Amniotic epithelial cell (primary cell): ENCODE measurements around the gene PDE11A.
"Not testable (repeated sequence)": the region's sequence is repeated elsewhere in the genome, so short reads cannot be mapped to it uniquely, and the experiment has no call there.

Experiments used
- DNase-seq: peaks from one replicate; pipeline ENCODE4 v3.0.0-alpha.2; 2010; ENCODE audit warnings: low read depth

PDE11A gene

DNA sequence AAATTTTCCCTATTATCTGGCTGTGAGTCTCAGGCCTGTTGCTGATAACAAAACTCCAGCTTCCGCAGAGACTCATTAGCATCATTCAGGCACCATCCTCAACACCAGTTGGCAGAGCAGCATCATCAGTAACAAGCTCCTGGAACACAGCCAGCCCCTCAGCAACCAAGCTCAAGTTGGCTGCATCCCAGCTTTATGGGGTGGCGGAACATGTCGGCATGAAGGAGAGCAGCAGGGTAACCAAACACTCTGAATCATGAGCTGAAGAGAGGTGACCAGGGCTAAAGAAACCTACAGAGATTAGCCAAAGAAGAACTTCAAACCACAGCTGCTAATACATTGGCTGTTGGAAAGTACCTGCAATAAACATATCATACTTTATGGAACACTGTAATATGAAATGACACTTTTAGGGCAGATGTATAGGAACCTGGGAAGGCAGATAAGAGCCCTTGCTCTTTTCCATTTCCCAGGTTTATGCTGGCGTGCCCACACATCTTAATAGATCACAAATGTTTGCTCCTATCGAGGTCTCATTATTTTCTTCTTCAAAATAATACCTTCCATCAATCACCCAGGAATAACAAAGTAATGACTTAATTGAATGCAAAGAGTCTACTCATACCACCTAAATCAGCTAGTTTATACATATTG, 63.8 kb downstream of the PDE11A start:
- DNase-seq: peak; percentile 79

DNA sequence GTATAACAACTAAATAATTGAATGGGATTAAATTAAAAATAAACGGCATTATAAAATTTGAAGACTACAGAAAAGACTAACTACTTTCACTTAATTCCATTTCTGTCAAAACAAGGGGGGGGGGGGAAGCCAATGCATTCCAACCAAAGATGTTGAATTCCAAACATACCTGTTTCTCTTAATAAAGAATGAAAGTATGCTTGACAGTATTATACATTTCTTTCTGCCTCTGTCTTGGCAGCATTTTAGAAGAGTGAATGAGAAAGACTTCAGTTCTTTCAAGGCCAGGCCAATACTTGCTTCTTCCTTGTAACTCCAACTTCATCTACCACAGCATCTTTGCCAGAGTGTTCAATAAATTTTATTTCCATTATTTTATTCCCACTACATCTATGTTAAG, 65.9 kb downstream of the PDE11A start:
- DNase-seq: peak; percentile 3

DNA sequence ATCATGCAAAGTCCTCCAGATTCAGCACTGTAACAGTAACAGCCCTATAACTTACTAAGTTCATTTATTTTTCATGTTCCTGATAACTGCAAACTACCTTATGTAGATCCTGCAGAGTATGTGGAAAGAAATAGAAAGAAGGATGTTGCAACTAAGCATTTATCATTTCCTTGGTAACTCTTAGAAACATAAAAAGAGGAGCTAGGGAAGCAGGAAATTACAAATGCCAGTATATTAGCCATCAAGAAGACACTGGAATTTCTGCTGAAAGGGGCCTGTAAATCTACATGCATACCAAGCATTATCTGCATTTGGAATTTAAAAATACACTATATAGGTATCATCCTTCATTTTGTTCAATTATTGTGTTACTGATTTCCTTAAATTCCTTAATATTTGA, 66.8 kb downstream of the PDE11A start:
- DNase-seq: peak; percentile 67

DNA sequence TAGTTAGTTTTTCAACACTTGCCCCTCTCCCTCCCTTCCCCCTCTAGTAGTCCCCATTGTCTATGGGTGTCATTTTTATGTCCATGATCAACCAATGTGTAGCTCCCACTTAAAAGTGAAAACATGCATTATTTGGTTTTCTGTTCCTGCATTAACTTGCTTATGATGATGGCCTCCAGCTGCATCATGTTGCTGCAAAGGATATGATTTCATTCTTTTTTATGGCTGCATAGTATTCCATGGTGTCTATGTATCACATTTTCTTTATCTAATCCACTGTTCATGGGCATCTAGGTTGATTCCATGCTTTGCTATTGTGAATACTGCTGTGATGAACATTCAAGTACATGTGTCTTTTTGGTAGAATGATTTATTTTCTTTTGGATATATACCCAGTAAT, 70.5 kb downstream of the PDE11A start:
- no peak for DNase-seq

DNA sequence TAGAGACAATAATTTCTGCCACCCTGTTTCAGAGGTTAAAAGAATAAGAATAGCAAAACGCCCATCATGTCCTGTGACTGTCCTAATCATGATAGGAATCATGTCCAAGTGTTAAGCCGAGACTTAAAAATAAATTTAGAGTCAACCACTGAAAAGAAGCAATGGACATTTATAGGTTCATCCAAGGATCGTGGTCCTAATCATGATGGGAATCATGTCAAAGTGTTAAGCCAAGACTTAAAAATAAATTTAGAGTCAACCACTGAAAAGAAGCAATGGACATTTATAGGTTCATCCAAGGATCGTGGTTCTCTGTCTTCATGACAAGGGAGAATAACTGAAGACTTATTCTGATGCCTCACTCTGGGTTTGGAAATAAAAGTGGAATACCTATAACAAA, 73.6 kb downstream of the PDE11A start:
- DNase-seq: no peak

DNA sequence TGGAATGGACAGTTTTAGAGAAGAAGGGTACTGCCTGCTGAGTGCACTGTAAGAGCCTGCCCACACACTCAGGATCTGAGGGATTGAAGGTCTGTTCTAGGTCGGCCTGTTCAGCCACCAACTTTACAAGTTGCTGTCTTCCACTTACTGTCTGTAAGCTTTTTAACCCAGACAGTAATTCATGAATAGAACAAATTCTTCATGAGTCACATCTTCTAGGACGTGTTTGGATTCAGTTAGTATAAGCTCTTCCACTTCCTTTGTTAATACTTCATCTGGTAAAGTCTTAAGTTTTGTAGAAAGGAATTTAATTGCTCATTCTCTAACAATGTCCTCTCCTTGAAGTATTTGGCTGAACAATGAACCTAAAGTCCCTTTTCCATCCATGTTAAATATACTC, 74.6 kb downstream of the PDE11A start:
- DNase-seq: peak; percentile 76

DNA sequence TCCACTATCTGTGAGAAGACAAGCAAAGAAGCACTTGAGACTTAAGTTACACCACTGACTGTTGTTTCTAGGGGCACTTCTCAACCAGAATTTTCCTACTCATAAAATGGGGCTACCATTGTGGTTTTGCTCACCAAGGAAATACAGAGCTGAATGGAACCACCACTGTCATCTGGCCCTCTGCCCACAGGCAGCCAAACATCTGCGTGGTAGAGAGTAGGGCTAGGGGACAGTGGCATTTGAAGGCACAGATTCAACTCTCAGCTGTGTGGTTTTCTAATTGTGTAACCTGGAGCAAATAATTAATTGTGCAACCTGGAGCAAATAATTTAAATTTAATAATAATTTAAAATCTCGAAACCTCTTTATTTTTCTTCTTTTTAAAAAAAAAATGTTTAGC, 79.6 kb downstream of the PDE11A start:
- no peak for DNase-seq

DNA sequence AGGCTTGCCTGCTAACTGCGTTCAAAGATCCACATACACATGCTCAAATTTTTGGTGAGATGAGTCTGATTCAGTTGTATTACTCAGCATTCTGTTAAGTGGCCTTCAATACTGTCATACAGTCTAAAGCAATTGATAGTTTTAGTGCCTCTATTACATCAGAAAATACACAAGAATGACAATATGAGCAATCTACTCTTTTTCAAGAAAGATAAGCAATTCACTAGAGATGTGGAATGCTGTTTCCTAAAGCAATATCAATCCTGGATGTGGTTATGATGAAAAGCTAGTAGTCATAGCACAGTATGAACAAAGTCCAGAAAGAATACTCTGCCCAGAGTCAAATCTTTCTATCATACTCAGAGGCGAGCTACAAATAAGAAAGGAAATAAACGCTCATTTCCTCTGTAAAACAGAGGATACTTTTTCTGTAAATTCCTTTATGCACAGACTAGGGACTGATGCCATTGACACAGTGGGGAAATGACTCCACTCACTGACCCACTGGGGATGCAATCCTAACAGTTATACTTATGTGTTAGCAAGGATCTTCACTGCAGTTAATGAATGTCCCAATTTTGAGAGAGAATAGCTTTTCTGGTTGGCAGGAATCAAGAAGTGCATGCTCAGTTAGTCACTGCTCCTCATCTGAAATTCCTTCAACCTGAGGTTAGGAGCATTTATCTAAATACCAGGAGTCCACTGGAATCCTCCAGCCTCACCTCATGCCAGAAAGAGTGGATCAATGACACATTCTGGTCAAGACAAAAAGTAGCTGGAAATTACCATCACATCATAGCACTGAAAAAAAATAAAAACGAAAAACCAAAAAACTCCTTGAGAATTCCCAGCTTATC, 83.3 kb downstream of the PDE11A start:
- peak; percentile 37 for DNase-seq

DNA sequence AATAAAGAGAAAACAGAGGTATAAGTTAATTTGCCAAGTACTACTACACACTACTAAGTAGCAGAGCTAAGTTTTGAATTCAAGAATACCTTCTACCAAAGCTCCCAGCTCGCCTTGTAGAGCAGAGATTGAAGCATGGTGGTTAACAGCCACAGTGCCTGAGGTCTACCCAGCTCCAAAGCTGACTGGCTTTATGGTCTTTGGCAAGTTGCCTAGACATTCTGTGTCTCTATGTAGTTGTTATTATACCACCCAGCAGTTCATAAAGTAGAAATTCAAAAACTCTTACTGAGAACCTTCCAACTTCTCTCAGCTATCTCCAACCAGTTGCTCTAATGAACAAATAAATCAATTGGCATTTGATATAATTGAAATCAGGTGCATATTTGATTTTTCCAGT, 87.8 kb downstream of the PDE11A start:
- DNase-seq: peak; percentile 24

DNA sequence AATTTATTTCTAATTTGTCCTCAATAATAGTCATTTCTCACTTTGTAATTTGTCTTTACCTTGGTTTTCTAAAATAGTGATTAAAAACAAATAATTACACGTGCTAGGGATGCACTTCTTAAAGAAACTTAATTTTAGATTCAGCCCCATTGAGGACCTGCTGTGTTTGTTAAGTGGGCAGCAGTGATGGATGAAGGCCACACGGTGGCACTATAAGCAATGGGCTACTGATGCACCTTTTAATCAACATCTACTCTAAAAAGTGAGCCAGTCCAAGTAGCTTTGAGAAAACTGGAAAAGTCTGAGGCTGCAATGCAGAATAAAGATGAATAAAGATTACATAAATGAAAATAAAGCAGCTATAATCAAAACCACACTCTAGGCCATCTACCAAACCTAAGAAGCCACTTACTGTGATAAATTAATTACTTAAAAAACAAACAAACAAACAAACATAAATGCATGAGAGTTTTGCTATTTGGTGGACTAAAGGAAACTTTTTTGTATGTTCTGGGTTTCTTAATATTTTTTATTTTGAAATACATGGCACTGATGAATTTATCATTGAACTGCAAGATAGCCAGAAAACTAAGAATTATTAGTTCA, 89.3 kb downstream of the PDE11A start:
- peak; percentile 63 for DNase-seq

DNA sequence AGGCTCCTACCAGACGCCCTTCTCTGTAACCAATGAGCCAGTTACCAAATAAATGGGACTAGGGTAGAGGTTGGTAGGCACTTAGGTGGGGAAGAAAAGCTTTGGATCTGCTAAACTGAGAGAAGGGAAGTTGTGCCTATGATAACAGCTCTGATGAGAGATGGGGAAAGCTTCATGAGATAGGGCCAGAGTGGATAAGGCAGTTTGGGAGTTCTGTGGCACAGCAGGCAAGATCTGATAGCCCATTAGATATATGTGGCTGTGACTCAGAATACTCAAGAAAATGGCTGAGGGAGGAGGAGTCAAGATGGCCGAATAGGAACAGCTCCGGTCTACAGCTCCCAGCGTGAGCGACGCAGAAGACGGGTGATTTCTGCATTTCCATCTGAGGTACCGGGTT, 99.8 kb downstream of the PDE11A start:
- no peak for DNase-seq

DNA sequence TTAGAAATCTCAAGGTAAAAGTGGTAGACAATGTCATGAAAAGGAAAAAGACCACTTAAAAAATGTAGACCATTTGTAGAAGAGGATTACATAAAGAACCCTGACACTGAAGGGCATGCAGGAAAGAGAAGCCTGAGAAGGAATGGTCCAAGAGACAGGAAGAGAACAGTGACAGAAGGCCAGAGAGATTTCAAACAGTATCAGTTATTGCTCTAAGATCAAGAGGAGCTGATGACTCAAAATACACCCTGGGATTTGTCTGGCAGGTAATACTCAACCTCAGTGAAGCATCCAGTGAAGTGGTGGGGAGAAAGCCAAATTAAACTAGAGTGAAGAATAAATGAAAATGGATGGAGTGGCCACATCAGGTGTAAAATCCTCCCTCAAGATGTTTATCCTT, 100.5 kb downstream of the PDE11A start:
- DNase-seq: no peak

DNA sequence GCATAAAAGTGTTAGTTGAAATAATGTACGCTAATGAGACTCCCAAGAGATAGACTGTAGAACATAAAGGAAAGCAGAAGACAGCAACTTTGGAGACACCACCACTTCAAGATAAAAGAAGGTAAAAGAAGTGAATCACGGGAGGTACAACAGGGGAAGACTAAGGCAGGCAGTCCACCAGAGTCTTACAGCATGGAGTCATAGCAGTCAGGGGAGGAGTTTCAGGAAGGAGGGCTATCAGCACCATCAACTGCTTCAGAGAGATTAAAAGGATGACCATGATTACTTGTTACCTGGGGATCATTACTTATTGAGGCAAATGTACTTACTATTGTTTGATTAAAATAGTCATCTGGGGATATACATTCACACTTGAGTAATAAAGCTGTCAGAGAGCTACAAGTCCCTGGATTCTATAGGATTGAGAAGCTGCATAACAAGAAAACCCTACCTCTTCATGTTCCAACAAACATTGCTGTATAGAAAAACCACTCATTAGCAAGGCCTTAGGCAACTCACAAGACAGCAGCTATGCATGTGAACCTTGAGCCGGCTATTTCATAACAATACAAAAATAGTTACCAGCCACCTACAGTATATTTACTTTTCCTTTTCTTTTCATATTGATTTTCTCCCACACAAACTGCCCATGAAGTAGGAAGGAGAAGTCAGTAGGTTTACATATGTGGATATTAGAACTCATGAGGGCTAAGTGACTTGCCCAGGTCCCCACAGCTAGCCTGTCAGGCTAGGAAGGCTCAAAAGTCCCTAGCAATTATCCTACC, 101.7 kb downstream of the PDE11A start:
- DNase-seq: no peak

DNA sequence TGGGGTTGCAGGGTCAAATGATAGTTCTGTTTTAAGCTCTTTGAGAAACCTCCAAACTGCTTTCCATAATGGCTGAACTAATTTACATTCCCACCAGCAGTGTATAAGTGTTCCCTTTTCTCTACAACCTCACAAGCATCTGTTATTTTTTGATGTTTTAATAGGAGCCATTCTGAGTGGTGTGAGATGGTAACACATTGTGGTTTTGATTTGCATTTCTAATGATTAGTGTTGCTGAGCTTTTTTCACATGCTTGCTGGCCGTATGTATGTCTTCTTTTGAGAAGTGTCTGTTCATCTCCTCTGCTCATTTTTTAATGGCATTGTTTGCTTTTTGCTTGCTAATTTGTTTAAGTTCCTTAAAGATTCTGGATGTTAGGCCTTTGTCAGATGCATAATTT, 107.7 kb downstream of the PDE11A start:
- DNase-seq: no peak

DNA sequence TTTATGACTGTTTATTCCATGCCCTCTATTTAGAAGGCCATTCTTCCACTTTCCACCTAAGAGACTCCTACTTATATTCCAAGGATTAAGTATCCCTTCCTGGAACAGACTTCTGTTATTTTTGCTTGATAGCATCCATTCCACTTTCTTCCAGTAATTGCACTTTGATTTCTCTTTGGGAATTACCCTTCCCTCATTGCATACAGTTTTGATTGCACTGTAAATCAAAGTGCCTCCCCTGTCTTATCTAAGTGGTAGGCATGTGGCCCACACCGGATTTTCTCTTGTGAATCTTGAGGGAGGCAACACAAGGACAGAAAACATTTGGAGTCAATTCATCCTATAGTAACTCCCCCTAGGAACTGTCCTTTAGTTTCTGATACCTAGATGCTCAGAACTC, 120.4 kb downstream of the PDE11A start:
- DNase-seq: no peak

DNA sequence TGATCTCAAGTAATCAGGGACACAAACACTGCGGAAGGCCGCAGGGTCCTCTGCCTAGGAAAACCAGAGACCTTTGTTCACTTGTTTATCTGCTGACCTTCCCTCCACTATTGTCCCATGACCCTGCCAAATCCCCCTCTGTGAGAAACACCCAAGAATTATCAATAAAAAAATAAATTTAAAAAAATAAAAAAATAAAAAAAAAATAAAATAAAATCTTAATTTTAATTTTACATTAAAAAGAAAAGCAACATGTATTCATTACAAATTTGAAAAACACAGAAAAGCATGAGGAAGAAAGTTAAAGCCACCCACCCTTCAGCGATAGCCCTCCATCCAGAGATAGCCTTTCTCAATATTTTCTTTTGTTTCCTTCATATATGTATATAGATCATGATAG, 125.0 kb downstream of the PDE11A start:
- not testable (repeated sequence) for DNase-seq

DNA sequence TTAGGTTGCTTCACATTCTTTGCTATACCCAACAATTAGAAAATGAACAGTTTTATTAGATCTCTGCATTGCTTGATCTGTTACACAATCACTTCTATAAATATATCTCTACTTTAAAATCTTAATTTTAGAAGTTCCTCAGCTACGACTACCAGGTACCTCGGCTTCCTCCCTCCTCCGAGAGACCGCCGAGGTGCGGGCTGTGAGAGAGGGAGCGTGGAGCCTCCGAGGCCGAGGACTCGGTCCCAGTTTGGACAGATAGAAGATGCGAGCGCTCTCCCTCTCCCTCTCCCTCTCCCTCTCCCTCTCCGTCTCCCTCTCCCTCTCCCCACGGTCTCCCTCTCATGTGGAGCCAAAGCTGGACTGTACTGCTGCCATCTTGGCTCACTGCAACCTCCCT, 128.0 kb downstream of the PDE11A start:
- not testable (repeated sequence) for DNase-seq

DNA sequence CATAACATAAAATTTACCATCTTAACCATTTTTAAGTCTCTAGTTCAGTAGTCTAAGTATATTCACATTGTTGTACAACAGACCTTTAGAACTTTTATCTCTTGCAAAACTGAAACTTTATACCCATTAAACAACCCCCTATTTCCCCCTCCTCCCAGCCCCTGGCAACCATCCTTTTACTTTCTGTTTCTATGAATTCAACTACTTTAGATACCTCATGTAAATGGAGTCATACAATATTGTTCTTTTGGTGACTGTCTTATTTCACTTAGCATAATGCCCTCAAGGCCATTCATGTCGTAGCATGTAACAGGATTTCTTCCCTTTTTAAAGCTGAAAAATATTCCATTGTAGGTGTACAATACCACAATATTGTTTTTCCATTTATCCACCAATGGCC, 129.8 kb downstream of the PDE11A start:
- no peak for DNase-seq

DNA sequence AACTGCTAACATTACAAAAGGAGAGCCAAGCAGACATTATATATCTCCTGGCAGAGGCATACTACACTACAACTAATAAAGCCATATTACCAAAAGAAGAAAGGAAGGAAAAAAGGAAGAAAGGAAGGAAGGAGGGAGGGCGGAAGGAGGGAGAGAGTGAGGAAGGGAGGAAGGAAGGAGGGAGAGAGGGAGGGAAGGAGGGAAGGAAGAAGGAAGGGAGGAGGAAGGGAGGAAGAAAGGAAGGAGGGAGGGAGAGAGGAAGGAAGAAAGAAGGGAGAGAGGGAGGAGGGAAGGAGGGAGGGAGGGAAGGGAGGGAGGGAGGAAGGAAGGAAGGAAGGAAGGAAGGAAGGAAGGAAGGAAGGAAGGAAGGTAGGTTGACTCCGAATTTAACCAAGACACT, 133.4 kb downstream of the PDE11A start:
- DNase-seq: no peak

DNA sequence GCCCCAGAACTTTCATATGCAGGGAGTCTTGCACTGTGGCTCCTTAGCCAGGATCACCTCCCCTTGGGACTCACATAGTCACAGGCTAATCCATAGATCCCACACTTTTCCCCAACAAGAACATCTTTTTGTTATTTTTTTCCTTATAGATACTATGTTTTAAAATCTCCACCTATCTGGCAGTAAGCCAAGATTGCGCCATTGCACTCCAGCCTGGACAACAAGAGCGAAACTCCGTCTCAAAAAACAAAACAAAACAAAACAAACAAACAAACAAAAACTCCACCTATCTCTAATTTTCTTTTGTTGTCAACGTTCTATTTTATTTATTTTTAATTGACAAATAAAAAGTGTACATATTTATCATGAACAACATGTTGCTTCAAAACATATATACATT, 141.7 kb downstream of the PDE11A start:
- DNase-seq: no peak

DNA sequence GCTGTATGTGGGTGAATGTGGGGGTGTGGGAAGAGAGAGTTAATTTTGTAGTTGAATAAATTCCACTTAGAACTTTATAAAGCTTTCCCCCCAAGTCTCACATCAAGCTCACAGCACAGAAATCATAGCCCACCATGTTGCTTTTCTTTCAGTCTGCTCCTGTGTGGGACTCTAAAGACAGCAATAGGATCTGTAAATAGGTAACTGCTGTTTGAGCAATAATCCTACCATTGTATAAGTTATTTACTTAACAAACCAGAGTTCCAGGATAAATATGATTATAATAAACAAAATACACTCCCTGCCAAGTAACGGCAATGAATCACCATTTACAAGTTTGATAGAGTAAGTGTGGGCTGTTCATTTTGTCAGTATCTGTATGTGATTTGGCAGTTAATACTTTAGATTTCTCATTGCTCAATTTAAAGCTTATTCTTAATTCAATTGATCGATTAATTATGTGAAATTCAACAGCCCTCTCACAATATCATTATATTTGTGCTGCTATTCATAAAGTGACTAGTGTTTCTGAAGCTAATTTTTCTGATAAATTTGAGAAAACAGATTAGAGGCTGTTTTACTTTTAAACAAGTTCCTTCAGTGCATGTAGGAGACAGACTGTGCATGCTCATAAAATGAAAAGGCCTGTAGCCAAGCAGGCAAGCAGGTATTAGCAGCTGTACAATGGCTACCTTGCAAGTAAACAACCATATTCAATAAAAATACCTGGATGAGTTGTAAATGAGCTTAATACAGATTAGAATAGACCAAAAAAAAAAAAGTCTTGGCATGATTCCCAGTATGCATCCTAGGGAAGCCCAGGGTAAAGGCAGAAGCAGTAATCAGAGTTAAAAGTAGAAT, 142.7 kb downstream of the PDE11A start:
- DNase-seq: no peak

DNA sequence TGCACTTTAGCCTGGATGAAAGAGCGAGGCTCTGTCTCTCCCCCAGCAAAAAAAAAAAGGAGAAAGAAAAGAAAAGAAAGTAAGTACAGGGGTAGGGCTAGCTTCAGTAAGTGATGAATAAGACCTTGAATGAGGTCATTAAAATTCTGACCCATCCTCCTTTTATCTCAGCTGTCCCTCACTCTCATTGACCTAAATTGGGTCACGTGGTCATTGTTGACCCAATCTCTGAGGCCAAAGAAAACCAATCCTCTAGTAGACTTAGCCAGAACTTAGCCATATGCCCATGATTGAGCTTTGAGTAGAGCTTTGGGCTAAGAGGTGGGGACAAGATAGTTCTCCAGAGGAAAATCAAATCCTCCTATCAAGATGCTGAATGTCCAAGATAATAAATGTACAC, 149.3 kb downstream of the PDE11A start:
- DNase-seq: no peak
